IMR-90 (cell line): Measurements from ENCODE around the gene BCL2L15. TPM values are rescaled to one million over a fixed set of nuclear protein-coding genes. Genes with fewer than 3 reads are reported as not detected.

Experiments used
- ATAC-seq: fragments of 200-7000 bp; cut with Tn5 transposase; 2 replicates; pipeline ENCODE4 v1.9.1; 2020; ENCODE audit warnings: low read depth, mild to moderate bottlenecking, moderate library complexity
- BruUV-seq: library from RNA; stranded (reverse); fragments of 400-500 nt; replicated peaks from 2 replicates; lab custom pipeline; 2021; lab: Mats Ljungman, UMichigan
- CTCF ChIA-PET: fragments of 300-600 bp; formaldehyde crosslinking; extraction: SDS; loops from one replicate; lab custom pipeline; 2021; ENCODE audit warnings: antibody characterized with exemption; lab: Yijun Ruan, JAX
- POLR2A ChIA-PET: fragments of 300-600 bp; sonication (Branson Sonifier 250); formaldehyde crosslinking; loops from one replicate; lab custom pipeline; 2022; ENCODE audit warnings: antibody characterized with exemption; ENCODE audit not compliant: unreplicated experiment; lab: Charles Lee
- DNase-seq: peaks from one replicate; pipeline ENCODE4 v3.0.0; 2013
- H2AFZ ChIP-seq: replicated peaks from 2 replicates; pipeline ENCODE3; 2013; ENCODE audit warnings: low read length, mild to moderate bottlenecking; ENCODE audit not compliant: poor library complexity
- H2AK5ac ChIP-seq: 2 replicates; pipeline ENCODE4 v1.6.1; 2013; ENCODE audit warnings: low read depth, low read length, inconsistent platforms
- H2AK9ac ChIP-seq: replicated peaks from 2 replicates; pipeline ENCODE3; 2013; ENCODE audit warnings: mild to moderate bottlenecking, low read depth, low read length, moderate library complexity; ENCODE audit not compliant: poor library complexity
- H2BK120ac ChIP-seq: 2 replicates; pipeline ENCODE4 v1.6.1; 2013; ENCODE audit warnings: low read depth, low read length, inconsistent platforms
- H2BK15ac ChIP-seq: 3 replicates; pipeline ENCODE4 v1.6.1; 2013; ENCODE audit warnings: low read depth, low read length, inconsistent platforms
- H2BK20ac ChIP-seq: 2 replicates; pipeline ENCODE4 v1.6.1; 2013; ENCODE audit warnings: low read depth, mild to moderate bottlenecking, inconsistent platforms, low read length, moderate library complexity
- H2BK5ac ChIP-seq: 2 replicates; pipeline ENCODE4 v1.6.1; 2013; ENCODE audit warnings: mild to moderate bottlenecking, low read depth, low read length, inconsistent platforms; ENCODE audit not compliant: poor library complexity, severe bottlenecking
- H3K14ac ChIP-seq: replicated peaks from 2 replicates; pipeline ENCODE4 v1.6.1; 2013; ENCODE audit warnings: low read depth, low read length, inconsistent platforms
- H3K18ac ChIP-seq: 2 replicates; pipeline ENCODE4 v1.6.1; 2013; ENCODE audit warnings: low read depth, low read length, control low read depth
- H3K23ac ChIP-seq: 2 replicates; pipeline ENCODE4 v1.6.1; 2013; ENCODE audit warnings: low read depth, low read length, inconsistent platforms
- H3K27ac ChIP-seq: 2 replicates; pipeline ENCODE4 v1.5.1; 2013; ENCODE audit warnings: mild to moderate bottlenecking, control low read depth, low read length; ENCODE audit not compliant: insufficient read depth
- H3K27me3 ChIP-seq: 2 replicates; pipeline ENCODE4 v1.6.1; 2013; ENCODE audit warnings: low read length; ENCODE audit not compliant: control insufficient read depth, insufficient read depth
- H3K36me3 ChIP-seq: 2 replicates; pipeline ENCODE4 v1.6.1; 2013; ENCODE audit warnings: low read length, mixed read lengths; ENCODE audit not compliant: control insufficient read depth, insufficient read depth
- H3K4ac ChIP-seq: 2 replicates; pipeline ENCODE4 v1.6.1; 2013; ENCODE audit warnings: low read depth, low read length, inconsistent platforms
- H3K4me1 ChIP-seq: 2 replicates; pipeline ENCODE4 v1.6.1; 2013; ENCODE audit warnings: low read length, mixed read lengths; ENCODE audit not compliant: control insufficient read depth, insufficient read depth
- H3K4me2 ChIP-seq: 2 replicates; pipeline ENCODE4 v1.6.1; 2013; ENCODE audit warnings: low read depth, mild to moderate bottlenecking, control low read depth, low read length, moderate library complexity
- H3K4me3 ChIP-seq: 2 replicates; pipeline ENCODE4 v1.5.1; 2013; ENCODE audit warnings: low read depth, mild to moderate bottlenecking, control low read depth, low read length, moderate library complexity; ENCODE audit not compliant: insufficient read depth
- H3K56ac ChIP-seq: 2 replicates; pipeline ENCODE4 v1.6.1; 2013; ENCODE audit warnings: low read length, inconsistent platforms; ENCODE audit not compliant: insufficient read depth; ENCODE audit errors: extremely low read depth
- H3K79me1 ChIP-seq, 2 experiments: 2 replicates each; pipeline ENCODE4 v1.6.1; 2013; ENCODE audit warnings: low read length in 2 of 2, inconsistent platforms in 1 of 2, low read depth in 1 of 2
- H3K9ac ChIP-seq: 2 replicates; pipeline ENCODE4 v1.6.1; 2013; ENCODE audit warnings: low read depth, low read length, control low read depth
- H3K9me1 ChIP-seq: 2 replicates; pipeline ENCODE4 v1.6.1; 2013; ENCODE audit warnings: low read length, inconsistent platforms; ENCODE audit not compliant: insufficient read depth
- H3K9me3 ChIP-seq: 2 replicates; pipeline ENCODE4 v1.6.1; 2013; ENCODE audit warnings: low read length; ENCODE audit not compliant: control insufficient read depth, insufficient read depth
- H4K20me1 ChIP-seq: 2 replicates; pipeline ENCODE4 v1.6.1; 2013; ENCODE audit warnings: low read length, inconsistent platforms; ENCODE audit not compliant: insufficient read depth
- H4K5ac ChIP-seq: 2 replicates; pipeline ENCODE4 v1.6.1; 2013; ENCODE audit warnings: mild to moderate bottlenecking, low read depth, low read length, control low read depth
- H4K8ac ChIP-seq, 2 experiments: 2 replicates each; pipeline ENCODE4 v1.6.1; 2013; ENCODE audit warnings: low read depth in 2 of 2, low read length in 2 of 2, control low read depth in 1 of 2, inconsistent platforms in 1 of 2
- H4K91ac ChIP-seq: 2 replicates; pipeline ENCODE4 v1.6.1; 2013; ENCODE audit warnings: low read depth, low read length, inconsistent platforms; ENCODE audit not compliant: insufficient read depth
- CEBPB ChIP-seq: IDR thresholded peaks from 2 replicates; pipeline ENCODE4 v1.6.1; 2012; ENCODE audit warnings: low read depth, low read length, improper control_type of control experiment
- FOS ChIP-seq: fragments of 150-350 bp; IDR thresholded peaks from 2 replicates; pipeline ENCODE4 v1.6.1; 2016; ENCODE audit warnings: low read depth, low read length
- MAZ ChIP-seq: IDR thresholded peaks from 2 replicates; pipeline ENCODE4 v1.6.1; 2012; ENCODE audit warnings: low read depth, mild to moderate bottlenecking, low read length, improper control_type of control experiment, moderate library complexity, borderline replicate concordance
- MXI1 ChIP-seq: IDR thresholded peaks from 2 replicates; pipeline ENCODE4 v1.6.1; 2012; ENCODE audit warnings: low read depth, mild to moderate bottlenecking, low read length, moderate library complexity, borderline replicate concordance
- NFE2L2 ChIP-seq: fragments of 150-350 bp; IDR thresholded peaks from 2 replicates; pipeline ENCODE4 v1.6.1; 2016; ENCODE audit warnings: low read depth, mild to moderate bottlenecking, low read length
- POLR2A ChIP-seq: IDR thresholded peaks from 2 replicates; pipeline ENCODE4 v1.6.1; 2012; ENCODE audit warnings: mild to moderate bottlenecking, low read depth, low read length
- RFX5 ChIP-seq: IDR thresholded peaks from 2 replicates; pipeline ENCODE4 v1.8.0; 2012; ENCODE audit warnings: low read depth, mild to moderate bottlenecking, low read length, moderate library complexity
- WGBS, 2 experiments: methylation state at CpG; one replicate each; pipeline versions ENCODE4 v1.1.5 to v1.1.7; 2013; ENCODE audit warnings: missing lambda C conversion rate in 2 of 2; ENCODE audit not compliant: insufficient read length in 1 of 2; ENCODE audit errors: extremely low coverage in 2 of 2; 5-methylcytosine and 5-hydroxymethylcytosine counted together
- dilution Hi-C: fragments of 300-500 bp; cut with HindIII; formaldehyde crosslinking; loops from one replicate; pipeline ENCODE4 v1.14.3; 2018; ENCODE audit warnings: low sequenced_read_pairs; ENCODE audit not compliant: unreplicated experiment
- in situ Hi-C: fragments of 300-500 bp; cut with MboI; formaldehyde crosslinking; loops from 3 replicates; pipeline ENCODE4 v1.14.3; 2019; ENCODE audit warnings: low sequenced_read_pairs, inconsistent platforms, mixed read lengths
- intact Hi-C: fragments of 100-400 bp; cut with micrococcal nuclease; formaldehyde crosslinking; loops from 2 replicates; pipeline ENCODE4 v1.10.0; 2022
- polyA plus RNA-seq, 3 experiments: library from polyadenylated mRNA; depleted of rRNA; stranded (reverse); fragments of >200 nt; gene quantifications; 2 replicates each; pipeline ENCODE4 v1.2.3, GENCODE V29; 2012; ENCODE audit warnings: low replicate concordance in 1 of 3
- total RNA-seq: library from RNA; depleted of rRNA; stranded (reverse); fragments of >200 nt; gene quantifications from 2 replicates; pipeline ENCODE4 v1.2.3, GENCODE V29; 2012

Gene BCL2L15
- total and polyA plus RNA-seq, 2 of the 4 experiments (the other 2 are of a cell fraction) = under 0.01 to 0.15 TPM

- TF ChIP-seq MAZ = no peak
- TF ChIP-seq POLR2A = no peak
- no peak for TF ChIP-seq MXI1
- no peak for TF ChIP-seq NFE2L2
- no peak for TF ChIP-seq FOS
- no peak for TF ChIP-seq CEBPB
- TF ChIP-seq RFX5 = no peak
- ATAC-seq (no peak), DNase-seq (no peak)
- Histone ChIP-seq H2AK5ac (no peak overlapping the region), H2AFZ (no peak overlapping the region), H3K9me1 (no peaks in the 10 kb centered on the region), H3K4ac (no peak overlapping the region), H3K9ac (no peak overlapping the region), H4K8ac (no peak overlapping the region), H4K20me1 (no peaks in the 10 kb centered on the region), H3K4me2 (no peak overlapping the region), H3K9me3 (no peaks in the 10 kb centered on the region), H2BK15ac (no peak overlapping the region), H3K56ac (no peak overlapping the region), H3K36me3 (peaks cover 11% of the 10 kb centered on the region), H4K91ac (no peak overlapping the region), H3K4me1 (no peaks in the 10 kb centered on the region), H2AK9ac (no peak overlapping the region), H4K5ac (no peak overlapping the region), H2BK120ac (no peak overlapping the region), H3K23ac (no peak overlapping the region), H3K27ac (no peak overlapping the region), H3K27me3 (no peaks in the 10 kb centered on the region), H3K18ac (no peak overlapping the region), H3K79me1 (no peaks in the 10 kb centered on the region; a peak in 1 of 4 replicates), H3K14ac (no peak overlapping the region), H3K4me3 (no peak overlapping the region), H2BK5ac (no peak overlapping the region), H2BK20ac (no peak overlapping the region)
- BruUV-seq = no TSS peak
- POLR2A ChIA-PET = no interaction called here
- intact Hi-C loops = no loop called here
- WGBS, 2 experiments = no CpG with 5 or more reads among the region's 3 CpGs
- in situ Hi-C loops = no loop called here
- dilution Hi-C loops = no loop called here
- CTCF ChIA-PET = no interaction called here
These were observed 5.9 kb upstream of the BCL2L15 start for GRCh38 chr1:113893267-113893666.
